ENCODE measurements around the gene ASB13. TPM values are rescaled to one million over a fixed set of nuclear protein-coding genes. Genes with fewer than 3 reads are reported as not detected.

The ASB13 gene
- total and polyA plus RNA-seq, 2 donors (not counting 1 experiment from before 2014, with no cell fraction given) = 2.5 to 4.4 TPM

GRCh38 chr10:5590816-5591215, 75.6 kb downstream of the ASB13 start:
- H3K27me3 Mint-ChIP-seq = peaks cover 51% of the 10 kb centered on the region
- peaks cover 10% of the 10 kb centered on the region for H3K4me1 Mint-ChIP-seq
- Histone ChIP-seq H3K9ac (ENCODE audit: low read length) (no peak overlapping the region), H3K79me2 (ENCODE audit: control insufficient read depth, insufficient read depth, low read length) (no peaks in the 10 kb centered on the region), H3K4me1 (ENCODE audit: control insufficient read depth in 2 of 2, insufficient read depth in 2 of 2, low read length in 2 of 2) (peaks cover 0 to 6% of the 10 kb centered on the region in 2 donors), H3K4me2 (replicated peaks; ENCODE audit: low read depth, low read length, poor library complexity, severe bottlenecking) (no peak overlapping the region), H3K27me3 (replicated peaks in 1 of 4; ENCODE audit: control extremely low read depth in 1 of 4, control insufficient read depth in 3 of 4, insufficient read depth in 4 of 4, low read length in 3 of 4) (peaks cover 0 to 21% (median 9%) of the 10 kb centered on the region in 4 experiments), H3K27ac (ENCODE audit: low read length in 2 of 2) (no peak overlapping the region), H3K9me3 (ENCODE audit: control extremely low read depth in 1 of 3, control insufficient read depth in 2 of 3, insufficient read depth in 1 of 3, low read length in 2 of 3) (peaks cover 0 to 5% (median 0%) of the 10 kb centered on the region in 3 donors), H2AFZ (ENCODE audit: insufficient read depth, low read depth, low read length, poor library complexity, severe bottlenecking) (no peak overlapping the region), H4K20me1 (ENCODE audit: control insufficient read depth, insufficient read depth, low read length, poor library complexity, severe bottlenecking) (no peaks in the 10 kb centered on the region), H3K36me3 (replicated peaks in 1 of 2; ENCODE audit: control extremely low read depth in 1 of 2, control insufficient read depth in 1 of 2, extremely low read depth in 1 of 2, insufficient read depth in 2 of 2, low read length in 1 of 2) (no peaks in the 10 kb centered on the region), H3K4me3 (ENCODE audit: control extremely low read depth in 1 of 5, extremely low read depth in 1 of 5, insufficient read depth in 1 of 5, low read depth in 2 of 5, low read length in 4 of 5) (no peak overlapping the region)
- H3K27ac Mint-ChIP-seq = no peak overlapping the region
- intact Hi-C loops (cut with micrococcal nuclease) = no loop called here
- ChIA-PET POLR2A (no interaction called here), CTCF (interaction anchor here (2.2 kb wide), 1 partner anchor 9 kb away, joined by 7 read pairs; no protein-coding TSS in a partner anchor)
- no peaks in the 10 kb centered on the region for H3K9me3 Mint-ChIP-seq (ENCODE audit: insufficient read depth)
- DNase-seq (no peak), ATAC-seq (ENCODE audit: low read depth) (no peak)
- no peak for TF ChIP-seq CTCF (IDR thresholded peaks at IDR 0.05)
- no peak for TF ChIP-seq EZH2 (IDR thresholded peaks at IDR 0.05; ENCODE audit: borderline replicate concordance, insufficient read depth, low read depth, low read length, poor library complexity, severe bottlenecking)
- 90% methylated on average over 8 of the region's 10 CpGs for WGBS (ENCODE audit: insufficient coverage)
- H3K4me3 Mint-ChIP-seq = no peak overlapping the region

- ChIA-PET POLR2A (no interaction called here), CTCF (no interaction called here)
- Mint-ChIP-seq H3K27me3 (peaks cover 44% of the 10 kb centered on the region), H3K9me3 (ENCODE audit: insufficient read depth) (no peaks in the 10 kb centered on the region), H3K4me3 (no peak overlapping the region), H3K27ac (no peak overlapping the region), H3K4me1 (peaks cover 9% of the 10 kb centered on the region)
- H3K36me3 ChIP-seq (replicated peaks in 1 of 2; ENCODE audit: control extremely low read depth in 1 of 2, control insufficient read depth in 1 of 2, extremely low read depth in 1 of 2, insufficient read depth in 2 of 2, low read length in 1 of 2) = no peaks in the 10 kb centered on the region
- no peaks in the 10 kb centered on the region for H4K20me1 ChIP-seq (ENCODE audit: control insufficient read depth, insufficient read depth, low read length, poor library complexity, severe bottlenecking)
- ATAC-seq (ENCODE audit: low read depth) = no peak
- H3K27ac ChIP-seq (ENCODE audit: low read length in 2 of 2) = no peak overlapping the region
- no peaks in the 10 kb centered on the region for H3K79me2 ChIP-seq (ENCODE audit: control insufficient read depth, insufficient read depth, low read length)
- TF ChIP-seq CTCF (IDR thresholded peaks at IDR 0.05) (no peak), EZH2 (IDR thresholded peaks at IDR 0.05; ENCODE audit: borderline replicate concordance, insufficient read depth, low read depth, low read length, poor library complexity, severe bottlenecking) (no peak)
- intact Hi-C loops (cut with micrococcal nuclease) = no loop called here
- no peak overlapping the region for H3K4me3 ChIP-seq (ENCODE audit: control extremely low read depth in 1 of 5, extremely low read depth in 1 of 5, insufficient read depth in 1 of 5, low read depth in 2 of 5, low read length in 4 of 5)
- peaks cover 0 to 16% (median 6%) of the 10 kb centered on the region in 4 experiments for H3K27me3 ChIP-seq (replicated peaks in 1 of 4; ENCODE audit: control extremely low read depth in 1 of 4, control insufficient read depth in 3 of 4, insufficient read depth in 4 of 4, low read length in 3 of 4)
- peaks cover 0 to 9% (median 0%) of the 10 kb centered on the region in 3 donors for H3K9me3 ChIP-seq (ENCODE audit: control extremely low read depth in 1 of 3, control insufficient read depth in 2 of 3, insufficient read depth in 1 of 3, low read length in 2 of 3)
- peaks cover 0 to 6% of the 10 kb centered on the region in 2 donors for H3K4me1 ChIP-seq (ENCODE audit: control insufficient read depth in 2 of 2, insufficient read depth in 2 of 2, low read length in 2 of 2)
- no peak overlapping the region for H2AFZ ChIP-seq (ENCODE audit: insufficient read depth, low read depth, low read length, poor library complexity, severe bottlenecking)
- H3K4me2 ChIP-seq (replicated peaks; ENCODE audit: low read depth, low read length, poor library complexity, severe bottlenecking) = no peak overlapping the region
- 92% methylated on average over 12 of the region's 16 CpGs for WGBS (ENCODE audit: insufficient coverage)
- no peak overlapping the region for H3K9ac ChIP-seq (ENCODE audit: low read length)
- no peak for DNase-seq
Observed at GRCh38 chr10:5589661-5590511, 76.5 kb downstream of the ASB13 start.
